Stimulated activated naive CD8-positive, alpha-beta T cell treated with anti-CD3 and anti-CD28 coated beads, Interleukin-15, amount 100 ng/mL, for 72 hours (primary cell): Measurements from ENCODE around the gene BGN.

Experiments used
- ATAC-seq: fragments of 150-1000 bp; cut with Tn5 transposase; 2 replicates; pipeline ENCODE4 v1.10.0; 2021; ENCODE audit warnings: mild to moderate bottlenecking, moderate library complexity
- DNase-seq, 2 donors: peaks; one replicate each; pipeline ENCODE4 v3.0.0; 2021 to 2022
- H3K27ac Mint-ChIP-seq, 2 donors: one replicate each; pipeline ENCODE4 v1.8.0; 2022; ENCODE audit warnings: mild to moderate bottlenecking in 2 of 2, mixed read lengths in 2 of 2, moderate library complexity in 2 of 2
- H3K27me3 Mint-ChIP-seq: one replicate; pipeline ENCODE4 v1.8.0; 2022; ENCODE audit warnings: mixed read lengths
- H3K4me1 Mint-ChIP-seq: one replicate; pipeline ENCODE4 v1.8.0; 2022; ENCODE audit warnings: mild to moderate bottlenecking, mixed read lengths
- H3K4me3 Mint-ChIP-seq, 2 donors: one replicate each; pipeline ENCODE4 v1.8.0; 2022; ENCODE audit warnings: mild to moderate bottlenecking in 2 of 2, mixed read lengths in 2 of 2, moderate library complexity in 1 of 2
- H3K9me3 Mint-ChIP-seq, 2 donors: one replicate each; pipeline ENCODE4 v1.8.0; 2022; ENCODE audit warnings: mixed read lengths in 2 of 2

BGN gene

DNA sequence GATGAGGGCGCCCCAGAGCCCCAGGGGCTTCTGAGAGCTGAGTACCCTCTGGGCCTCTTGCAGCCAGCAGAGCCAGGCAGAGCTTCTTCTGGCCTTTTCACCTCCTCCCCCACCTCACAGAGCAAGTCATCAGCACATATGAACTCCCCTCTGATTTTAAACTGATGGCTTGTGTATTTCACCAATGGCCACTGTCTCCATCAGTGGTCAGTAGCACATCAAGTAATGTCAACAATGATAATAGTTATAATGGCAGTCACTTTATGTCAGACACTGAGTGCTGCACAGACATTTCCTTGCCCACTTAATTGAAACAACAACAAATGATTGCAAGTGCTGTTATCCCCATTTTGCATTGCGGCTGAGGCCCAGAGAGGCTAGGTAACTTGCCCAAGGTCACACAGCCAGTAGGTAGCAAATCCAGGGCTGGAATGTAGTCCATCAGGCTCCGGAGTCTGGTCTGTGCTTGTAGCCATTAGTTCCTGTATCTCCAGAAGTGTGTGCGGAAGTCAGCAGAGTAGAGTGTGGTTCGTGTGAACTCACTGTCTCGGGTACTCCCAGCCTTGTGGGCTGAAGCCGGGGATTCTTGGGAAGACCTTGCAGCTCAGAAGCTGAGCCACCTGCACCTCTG lies 25.6 kb downstream of the BGN start:
- Mint-ChIP-seq H3K27ac (no peak overlapping the region), H3K27me3 (peaks cover 49% of the 10 kb centered on the region), H3K4me1 (peaks cover 11% of the 10 kb centered on the region), H3K9me3 (no peaks in the 10 kb centered on the region), H3K4me3 (no peak overlapping the region)
- no peak for DNase-seq
- ATAC-seq: no peak

- ATAC-seq (no peak), DNase-seq (no peak)
- H3K4me1 Mint-ChIP-seq: peaks cover 11% of the 10 kb centered on the region
- no peak overlapping the region for H3K4me3 Mint-ChIP-seq
- H3K27ac Mint-ChIP-seq: no peak overlapping the region
- peaks cover 43% of the 10 kb centered on the region for H3K27me3 Mint-ChIP-seq
- H3K9me3 Mint-ChIP-seq: no peaks in the 10 kb centered on the region
Measured at GRCh38 chrX:153521034-153521433, 26.3 kb downstream of the BGN start.

DNA sequence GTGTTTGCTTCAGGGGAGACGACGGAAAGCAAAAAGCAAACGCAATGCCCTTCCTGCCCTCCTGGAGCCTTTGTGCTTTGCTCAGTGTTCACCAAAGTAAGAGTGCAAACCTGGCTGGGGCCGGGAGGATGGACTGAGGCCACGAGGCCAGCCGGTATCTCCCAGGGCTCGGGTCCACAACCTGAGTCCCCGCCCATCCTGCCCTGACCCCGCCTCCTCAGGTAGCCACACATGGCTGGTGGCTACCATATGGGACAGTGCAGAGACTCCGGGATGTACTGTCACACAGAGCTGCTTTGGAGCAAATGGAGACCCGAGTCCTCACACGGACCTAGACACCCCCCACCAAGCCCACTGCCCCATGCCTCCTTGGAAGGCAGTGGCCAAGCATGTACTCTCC lies 27.5 kb downstream of the BGN start:
- no peak for ATAC-seq
- Mint-ChIP-seq H3K27ac (no peak overlapping the region), H3K4me3 (no peak overlapping the region), H3K9me3 (no peaks in the 10 kb centered on the region), H3K27me3 (peaks cover 34% of the 10 kb centered on the region), H3K4me1 (peaks cover 11% of the 10 kb centered on the region)
- no peak for DNase-seq

- H3K9me3 Mint-ChIP-seq: no peaks in the 10 kb centered on the region
- H3K4me3 Mint-ChIP-seq: no peak overlapping the region
- ATAC-seq (no peak), DNase-seq (no peak)
- no peak overlapping the region for H3K27ac Mint-ChIP-seq
- peaks cover 30% of the 10 kb centered on the region for H3K27me3 Mint-ChIP-seq
- H3K4me1 Mint-ChIP-seq: peaks cover 9% of the 10 kb centered on the region
Measured at GRCh38 chrX:153523269-153523668, 28.5 kb downstream of the BGN start.

DNA sequence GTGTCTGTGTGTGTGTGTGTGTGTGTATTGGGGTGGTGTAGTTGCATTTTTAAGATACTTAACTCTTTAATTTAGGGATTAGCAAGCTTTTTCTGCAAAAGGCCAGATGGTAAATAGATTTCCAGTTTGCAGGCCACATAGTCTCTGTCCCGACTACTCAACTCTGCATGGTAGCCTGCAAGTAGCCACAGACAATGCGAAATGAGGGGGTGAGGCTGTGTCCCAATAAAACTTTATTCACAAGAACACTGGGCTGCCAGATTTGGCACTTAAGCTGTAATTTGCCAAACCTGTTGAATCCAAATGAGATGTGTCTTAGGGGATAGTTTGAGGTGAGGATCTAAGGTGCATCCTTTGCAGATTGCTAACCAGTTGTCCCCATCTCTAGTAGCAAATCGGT lies 29.5 kb downstream of the BGN start:
- Mint-ChIP-seq H3K4me3 (no peak overlapping the region), H3K4me1 (peaks cover 6% of the 10 kb centered on the region), H3K27ac (no peak overlapping the region), H3K9me3 (no peaks in the 10 kb centered on the region), H3K27me3 (peaks cover 20% of the 10 kb centered on the region)
- no peak for ATAC-seq
- DNase-seq: no peak

DNA sequence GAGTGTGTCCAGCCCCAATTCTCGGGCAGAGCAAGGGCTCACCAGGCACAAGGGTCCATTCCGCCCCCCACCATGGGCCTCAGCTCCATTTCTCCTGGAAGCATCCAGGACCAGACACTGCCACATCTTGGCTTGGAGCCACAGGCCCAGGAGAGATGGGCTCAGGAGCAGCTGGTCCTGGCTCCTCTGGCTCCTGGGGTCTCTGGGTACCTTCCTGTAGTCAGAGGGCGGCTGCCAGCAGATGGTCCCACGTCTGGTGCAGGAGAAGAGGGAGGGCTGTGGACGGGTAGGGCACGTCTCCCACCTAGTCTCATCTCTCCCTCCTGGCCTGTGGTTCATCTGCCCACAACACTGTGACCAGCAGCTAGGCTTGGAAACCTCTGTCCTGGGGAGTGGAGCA lies 30.7 kb downstream of the BGN start:
- no peaks in the 10 kb centered on the region for H3K9me3 Mint-ChIP-seq
- peaks cover 17% of the 10 kb centered on the region for H3K27me3 Mint-ChIP-seq
- no peak overlapping the region for H3K4me3 Mint-ChIP-seq
- no peak overlapping the region for H3K27ac Mint-ChIP-seq
- H3K4me1 Mint-ChIP-seq: peaks cover 6% of the 10 kb centered on the region
- DNase-seq (no peak), ATAC-seq (no peak)

- DNase-seq (no peak), ATAC-seq (no peak)
- H3K27ac Mint-ChIP-seq: peak overlapping the region in 1 of 2 donors; percentile 61
- no peak overlapping the region for H3K4me3 Mint-ChIP-seq
- peaks cover 6% of the 10 kb centered on the region for H3K4me1 Mint-ChIP-seq
- peaks cover 13% of the 10 kb centered on the region for H3K27me3 Mint-ChIP-seq
- no peaks in the 10 kb centered on the region for H3K9me3 Mint-ChIP-seq
Measured at GRCh38 chrX:153526042-153526441, 31.3 kb downstream of the BGN start.

- H3K9me3 Mint-ChIP-seq: no peaks in the 10 kb centered on the region
- H3K4me3 Mint-ChIP-seq: no peak overlapping the region
- ATAC-seq: no peak
- H3K27ac Mint-ChIP-seq: peak overlapping the region in 1 of 2 donors; percentile 48
- H3K4me1 Mint-ChIP-seq: peaks cover 3% of the 10 kb centered on the region
- peaks cover 5% of the 10 kb centered on the region for H3K27me3 Mint-ChIP-seq
- DNase-seq: no peak
Measured at GRCh38 chrX:153526801-153527200, 32.0 kb downstream of the BGN start.

DNA sequence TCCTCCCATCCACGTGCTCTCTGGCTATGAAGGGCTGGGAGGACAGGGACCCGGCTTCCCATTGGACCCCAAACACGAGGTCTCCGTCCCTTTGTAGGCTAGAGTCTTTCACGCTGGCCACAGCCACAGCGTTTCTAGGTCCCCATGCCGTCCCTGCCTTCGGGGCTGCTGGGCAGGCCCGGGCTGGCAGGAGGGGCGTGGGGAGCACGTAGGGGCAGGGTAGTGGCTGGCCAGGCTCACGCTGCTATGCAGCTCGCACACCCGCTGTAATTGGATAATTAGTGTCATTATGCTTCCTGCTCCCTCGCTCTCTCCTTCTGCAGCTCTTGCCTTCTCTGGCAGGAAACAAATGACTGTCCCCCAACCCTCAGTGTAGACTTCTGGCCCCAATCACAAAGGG lies 32.4 kb downstream of the BGN start:
- no peak for DNase-seq
- no peak overlapping the region for H3K4me3 Mint-ChIP-seq
- H3K27me3 Mint-ChIP-seq: peaks cover 1% of the 10 kb centered on the region
- H3K4me1 Mint-ChIP-seq: no peaks in the 10 kb centered on the region
- no peaks in the 10 kb centered on the region for H3K9me3 Mint-ChIP-seq
- no peak for ATAC-seq
- no peak overlapping the region for H3K27ac Mint-ChIP-seq

DNA sequence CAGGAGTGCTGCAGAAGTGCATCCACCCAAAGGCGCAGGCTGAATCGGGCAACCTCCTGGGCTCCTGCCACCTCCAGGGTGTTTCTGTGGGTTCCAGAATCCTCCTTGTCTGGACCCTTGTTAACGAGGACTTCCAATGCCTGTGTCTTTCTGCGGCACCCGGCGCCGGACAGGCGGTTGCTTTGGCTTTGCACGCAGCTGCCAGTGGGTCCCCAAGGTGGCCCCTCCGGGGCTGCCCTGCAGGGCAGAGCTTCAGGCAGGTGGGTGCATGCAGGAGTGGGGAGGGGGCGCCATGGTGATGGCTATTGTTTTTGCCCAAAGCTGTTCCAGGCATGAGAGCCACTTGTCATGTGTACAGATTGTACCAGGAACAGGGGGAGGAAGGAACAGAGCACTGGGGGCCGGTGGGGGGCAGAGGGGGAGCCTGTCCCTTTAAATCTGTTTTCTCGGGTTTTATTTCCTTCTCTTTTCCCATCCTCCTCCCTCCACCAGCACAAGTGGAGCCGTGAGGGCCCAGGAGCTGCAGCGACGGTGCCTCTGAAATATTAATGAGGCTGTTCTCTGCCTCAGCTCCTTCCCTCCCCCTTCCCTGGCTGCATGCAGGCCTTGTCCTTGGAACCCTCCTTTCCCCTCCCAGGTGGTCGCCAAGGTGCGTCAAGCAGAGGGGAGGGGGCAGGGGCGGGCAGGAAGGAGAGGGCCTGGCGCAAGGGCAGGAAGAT lies 35.8 kb downstream of the BGN start:
- Mint-ChIP-seq H3K27ac (no peak overlapping the region), H3K4me1 (no peaks in the 10 kb centered on the region)

DNA sequence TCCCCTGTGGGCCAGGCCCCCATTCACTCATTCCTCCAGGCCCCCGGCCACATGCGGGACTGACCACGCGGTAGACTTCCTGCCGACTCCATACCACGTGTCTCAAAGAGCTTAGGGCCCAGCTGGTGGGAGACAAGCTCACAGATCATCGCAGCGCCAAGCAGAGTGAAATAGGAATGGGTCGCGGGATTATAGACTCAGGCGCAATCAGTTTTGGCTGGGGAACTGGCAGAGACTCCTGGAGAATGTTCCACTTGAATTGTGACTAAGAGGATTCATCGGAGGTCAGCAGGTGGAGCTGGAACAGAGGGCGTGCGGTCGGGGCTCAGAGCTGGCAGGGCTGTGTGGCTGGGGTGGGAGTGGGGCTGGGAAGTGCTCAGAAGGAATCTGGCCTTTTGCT lies 38.3 kb downstream of the BGN start:
- Mint-ChIP-seq H3K4me3 (no peak overlapping the region), H3K27me3 (no peaks in the 10 kb centered on the region), H3K4me1 (no peaks in the 10 kb centered on the region), H3K27ac (no peak overlapping the region), H3K9me3 (no peaks in the 10 kb centered on the region)
- no peak for DNase-seq
- ATAC-seq: no peak

More for the DNA sequence above, 35.8 kb downstream of the BGN start:
- ATAC-seq (no peak), DNase-seq (no peak)
- Mint-ChIP-seq H3K9me3 (no peaks in the 10 kb centered on the region), H3K27me3 (no peaks in the 10 kb centered on the region), H3K4me3 (no peak overlapping the region)

- DNase-seq (no peak), ATAC-seq (no peak)
- Mint-ChIP-seq H3K9me3 (no peaks in the 10 kb centered on the region), H3K4me3 (no peak overlapping the region), H3K27ac (no peak overlapping the region), H3K4me1 (no peaks in the 10 kb centered on the region), H3K27me3 (no peaks in the 10 kb centered on the region)
Measured at GRCh38 chrX:153537080-153537479, 42.3 kb downstream of the BGN start.

- Mint-ChIP-seq H3K27me3 (no peaks in the 10 kb centered on the region), H3K27ac (no peak overlapping the region), H3K4me1 (no peaks in the 10 kb centered on the region), H3K9me3 (no peaks in the 10 kb centered on the region), H3K4me3 (no peak overlapping the region)
- no peak for ATAC-seq
- DNase-seq: no peak
Measured at GRCh38 chrX:153537526-153538295, 42.9 kb downstream of the BGN start.

GRCh38 chrX:153538424-153538823 lies 43.6 kb downstream of the BGN start:
- no peak for ATAC-seq
- no peaks in the 10 kb centered on the region for H3K9me3 Mint-ChIP-seq
- H3K27ac Mint-ChIP-seq: no peak overlapping the region
- no peaks in the 10 kb centered on the region for H3K4me1 Mint-ChIP-seq
- H3K27me3 Mint-ChIP-seq: no peaks in the 10 kb centered on the region
- no peak for DNase-seq
- no peak overlapping the region for H3K4me3 Mint-ChIP-seq

GRCh38 chrX:153539171-153539978 lies 44.6 kb downstream of the BGN start:
- H3K9me3 Mint-ChIP-seq: no peaks in the 10 kb centered on the region
- no peaks in the 10 kb centered on the region for H3K4me1 Mint-ChIP-seq
- ATAC-seq: peak; percentile 76
- peak; percentile 50 to 60 for DNase-seq
- no peak overlapping the region for H3K27ac Mint-ChIP-seq
- H3K4me3 Mint-ChIP-seq: no peak overlapping the region
- H3K27me3 Mint-ChIP-seq: no peaks in the 10 kb centered on the region
